Right lobe of liver (tissue), 4 donors: ENCODE data around the gene GRAP.
A peak's percentile ranks its signal among the peaks of the same experiment; 100 is the strongest.

Experiments
- POLR2A ChIP-seq: fragments of 450-650 bp; IDR thresholded peaks from one replicate; pipeline ENCODE4 v1.6.1; 2017; ENCODE audit warnings: antibody characterized with exemption, mild to moderate bottlenecking
- TF ChIP-seq, protein P1 (sequence below), 4 donors: fragments of 200-600 bp in 3 of 4; fragments of 450-650 bp in 1 of 4; IDR thresholded peaks; one replicate each; pipeline versions ENCODE4 v1.5.1 to v1.8.0; 2016 to 2022; ENCODE audit warnings: antibody characterized with exemption in 4 of 4, mild to moderate bottlenecking in 2 of 4
- donor health status: DM: no; HTN: no; CAD: no.
- donor health status: DM: no; HTN: no; CAD: no.
- donor health status: DM: no; HTN: yes; CAD: no.

- TF ChIP-seq, protein P1, sequence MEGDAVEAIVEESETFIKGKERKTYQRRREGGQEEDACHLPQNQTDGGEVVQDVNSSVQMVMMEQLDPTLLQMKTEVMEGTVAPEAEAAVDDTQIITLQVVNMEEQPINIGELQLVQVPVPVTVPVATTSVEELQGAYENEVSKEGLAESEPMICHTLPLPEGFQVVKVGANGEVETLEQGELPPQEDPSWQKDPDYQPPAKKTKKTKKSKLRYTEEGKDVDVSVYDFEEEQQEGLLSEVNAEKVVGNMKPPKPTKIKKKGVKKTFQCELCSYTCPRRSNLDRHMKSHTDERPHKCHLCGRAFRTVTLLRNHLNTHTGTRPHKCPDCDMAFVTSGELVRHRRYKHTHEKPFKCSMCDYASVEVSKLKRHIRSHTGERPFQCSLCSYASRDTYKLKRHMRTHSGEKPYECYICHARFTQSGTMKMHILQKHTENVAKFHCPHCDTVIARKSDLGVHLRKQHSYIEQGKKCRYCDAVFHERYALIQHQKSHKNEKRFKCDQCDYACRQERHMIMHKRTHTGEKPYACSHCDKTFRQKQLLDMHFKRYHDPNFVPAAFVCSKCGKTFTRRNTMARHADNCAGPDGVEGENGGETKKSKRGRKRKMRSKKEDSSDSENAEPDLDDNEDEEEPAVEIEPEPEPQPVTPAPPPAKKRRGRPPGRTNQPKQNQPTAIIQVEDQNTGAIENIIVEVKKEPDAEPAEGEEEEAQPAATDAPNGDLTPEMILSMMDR (IDR thresholded peaks at IDR 0.05): no peak
- peak; percentile 22 for TF ChIP-seq POLR2A
Observed at GRCh38 chr17:18981642-18982424, 64.9 kb downstream of the GRAP start.
